Endometrium (tissue), 2 donors: Measurements from ENCODE around the gene CSF1R.
"Not testable (repeated sequence)": the region's sequence is repeated elsewhere in the genome, so short reads cannot be mapped to it uniquely, and the experiment has no call there.

Experiments
- FAIRE-seq: peaks from 2 replicates; lab custom pipeline; 2012; peaks lifted over from hg19 to GRCh38; lab: Jason Lieb, UNC
- donor health status: control.
- donor health status: control.

Gene CSF1R

DNA sequence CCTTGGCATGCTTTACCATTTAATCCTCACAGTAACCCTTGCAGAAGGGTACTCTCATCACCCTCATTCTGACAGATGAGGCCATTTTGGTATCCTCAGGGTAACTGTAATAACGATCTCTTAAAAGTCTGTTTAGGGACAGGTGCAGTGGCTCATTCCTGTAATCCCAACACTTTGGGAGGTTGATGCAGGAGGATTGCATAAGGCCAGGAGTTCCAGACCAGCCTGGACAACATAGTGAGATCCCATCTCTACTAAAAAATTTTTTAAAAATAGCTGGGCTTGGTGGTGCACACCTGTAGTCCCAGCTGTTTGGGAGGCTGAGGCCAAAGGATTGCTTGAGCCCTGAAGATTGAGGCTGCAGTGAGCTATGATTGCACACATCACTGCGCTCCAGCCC lies 31.8 kb downstream of the CSF1R start:
- FAIRE-seq = no peak

DNA sequence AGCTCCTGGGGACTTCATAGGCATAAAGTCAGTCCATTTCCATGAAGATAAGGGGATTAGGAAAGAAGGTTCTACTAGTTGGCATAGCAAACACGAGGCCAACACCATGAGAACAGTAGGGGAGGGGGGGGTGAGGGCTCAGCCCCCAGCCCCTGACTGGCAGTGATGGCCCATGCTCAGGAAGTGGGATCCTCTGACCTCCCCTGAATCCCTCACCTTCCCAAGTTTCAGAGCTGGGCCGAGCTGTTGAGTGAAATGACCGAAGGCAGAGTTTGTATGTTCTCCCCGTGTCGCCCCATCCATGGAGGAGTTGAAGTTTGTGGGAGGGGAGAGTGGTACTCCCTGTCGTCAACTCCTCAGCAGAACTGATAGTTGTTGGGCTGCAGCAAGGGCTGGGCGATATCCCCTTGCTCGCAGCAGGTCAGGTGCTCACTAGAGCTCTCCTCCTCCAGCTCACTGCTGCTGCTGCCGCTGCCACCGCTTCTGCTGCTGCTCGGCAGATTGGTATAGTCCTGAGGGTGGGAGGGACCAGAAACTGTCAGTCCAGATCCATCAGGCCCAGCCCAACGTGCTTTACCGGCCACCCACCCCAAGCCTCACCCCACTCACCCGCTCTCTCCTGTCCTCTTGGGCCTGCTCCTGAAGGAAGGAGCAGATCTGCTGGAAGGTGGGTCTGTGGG lies 32.5 kb downstream of the CSF1R start:
- no peak for FAIRE-seq

DNA sequence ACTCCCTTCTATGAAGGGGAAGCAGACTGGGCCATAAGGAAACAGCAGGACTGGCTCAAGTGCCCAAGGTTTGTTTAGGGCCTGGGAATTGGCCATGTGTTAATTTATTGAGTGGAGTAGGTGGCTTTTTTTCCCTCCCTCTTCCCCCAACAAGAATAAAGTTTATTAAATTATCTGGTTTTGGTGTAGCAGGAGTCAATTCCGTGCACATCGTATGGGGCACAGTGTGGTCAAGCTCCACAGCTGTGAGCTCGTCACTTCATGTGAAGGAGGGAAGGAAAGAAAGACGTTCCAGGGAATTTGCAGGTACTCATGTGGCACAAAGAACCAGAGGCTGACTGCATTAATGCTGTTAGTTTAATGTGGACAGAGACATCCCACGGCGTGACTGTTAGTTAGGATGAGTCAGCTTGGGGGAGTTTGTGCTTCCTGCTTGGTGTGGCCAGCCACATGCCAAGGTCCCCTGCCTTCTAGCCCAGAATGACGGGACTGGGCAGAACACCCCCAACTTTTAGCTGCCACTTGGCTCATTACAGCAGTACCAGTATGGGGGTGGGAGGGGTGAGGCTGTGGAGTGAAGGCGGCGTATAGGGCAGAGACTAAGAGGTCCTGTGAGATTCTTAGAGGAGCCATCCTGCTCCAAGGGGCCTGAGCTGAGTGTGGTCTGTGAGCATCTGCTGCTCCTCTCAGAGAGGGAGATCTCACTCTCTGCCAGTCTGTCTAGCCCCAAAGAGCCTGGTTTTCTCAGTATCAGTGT lies 33.2 kb downstream of the CSF1R start:
- FAIRE-seq = no peak

DNA sequence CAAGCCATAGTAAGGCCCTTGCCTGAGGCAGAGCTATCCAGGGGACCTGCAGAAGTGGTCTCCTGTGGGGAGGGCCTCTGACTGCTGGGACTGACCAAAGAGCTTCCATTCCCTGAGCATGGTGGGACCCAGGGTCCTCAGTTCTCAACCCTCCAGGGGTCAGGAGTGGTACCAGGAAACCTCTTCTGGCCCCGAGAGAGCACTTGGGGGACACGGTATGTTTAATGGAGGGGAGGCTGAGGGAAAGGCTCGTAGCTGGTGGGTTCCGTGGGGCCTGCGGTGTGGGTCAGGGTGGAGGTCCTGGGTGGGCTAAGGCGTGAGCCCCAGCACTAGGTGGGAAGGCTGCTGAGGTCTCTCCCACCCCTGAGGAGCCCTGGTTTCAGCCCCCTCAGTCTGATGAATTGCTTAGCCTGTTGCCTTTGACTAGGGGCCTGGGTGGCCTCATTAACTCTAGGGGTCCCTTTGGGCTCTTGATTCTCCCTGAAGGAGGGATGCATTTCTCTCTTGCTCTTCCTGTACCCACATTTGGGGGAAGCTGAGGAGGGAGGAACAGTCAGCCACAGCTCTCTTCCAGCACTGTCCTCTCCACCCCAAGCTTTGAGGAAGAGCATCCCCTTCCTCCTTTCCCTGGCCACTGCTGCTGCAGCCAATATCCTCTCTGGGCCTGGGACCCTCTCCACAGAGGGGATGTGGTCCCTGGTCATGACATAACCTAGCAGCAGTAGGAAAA lies 34.0 kb downstream of the CSF1R start:
- FAIRE-seq = no peak

DNA sequence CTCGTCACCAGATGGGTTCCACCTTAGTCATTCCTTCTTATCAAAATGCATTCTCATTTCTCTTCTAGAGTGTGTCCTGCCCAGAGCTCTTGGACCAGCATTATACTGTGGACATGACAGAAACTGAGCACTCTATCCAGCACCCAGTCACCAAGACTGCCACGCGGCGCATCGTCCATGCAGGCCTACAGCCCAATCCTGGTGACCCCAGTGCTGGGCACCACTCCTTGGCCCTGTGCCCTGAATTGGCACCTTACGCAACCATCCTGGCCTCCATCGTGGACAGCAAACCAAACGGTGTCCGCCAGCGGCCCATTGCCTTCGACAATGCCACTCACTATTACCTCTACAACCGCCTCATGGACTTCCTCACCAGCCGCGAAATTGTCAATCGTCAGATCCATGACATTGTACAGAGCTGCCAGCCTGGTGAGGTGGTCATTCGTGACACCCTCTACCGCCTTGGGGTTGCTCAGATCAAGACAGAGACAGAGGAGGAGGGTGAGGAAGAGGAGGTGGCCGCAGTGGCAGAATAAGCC lies 34.6 kb downstream of the CSF1R start:
- no peak for FAIRE-seq

DNA sequence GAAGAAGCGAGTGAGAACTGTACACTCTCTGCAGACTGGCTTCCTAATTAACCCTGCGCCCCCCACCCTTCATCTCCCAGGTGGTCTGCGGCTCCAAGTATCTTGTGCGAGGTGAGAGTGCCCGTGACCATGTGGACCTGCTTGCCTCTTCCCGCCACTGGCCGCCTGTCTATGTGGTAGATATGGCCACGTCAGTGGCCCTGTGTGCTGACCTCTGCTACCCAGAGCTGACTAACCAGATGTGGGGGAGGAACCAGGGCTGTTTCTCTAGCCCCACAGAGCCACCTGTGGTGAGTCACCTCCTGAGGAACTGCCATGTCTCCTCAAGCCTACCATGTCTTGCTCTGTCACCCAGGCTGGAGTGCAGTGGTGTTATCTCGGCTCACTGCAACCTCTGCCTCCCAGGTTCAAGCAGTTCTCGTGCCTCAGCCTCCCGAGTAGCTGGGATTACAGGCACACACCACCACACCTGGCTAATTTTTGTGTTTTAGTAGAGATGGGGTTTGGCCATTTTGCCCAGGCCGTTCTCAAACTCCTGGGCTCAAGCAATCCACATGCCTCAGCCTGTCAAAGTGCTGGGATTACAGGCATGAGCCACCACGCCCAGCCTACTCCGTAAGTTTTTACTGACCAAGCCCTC lies 36.1 kb downstream of the CSF1R start:
- FAIRE-seq = not testable (repeated sequence)

DNA sequence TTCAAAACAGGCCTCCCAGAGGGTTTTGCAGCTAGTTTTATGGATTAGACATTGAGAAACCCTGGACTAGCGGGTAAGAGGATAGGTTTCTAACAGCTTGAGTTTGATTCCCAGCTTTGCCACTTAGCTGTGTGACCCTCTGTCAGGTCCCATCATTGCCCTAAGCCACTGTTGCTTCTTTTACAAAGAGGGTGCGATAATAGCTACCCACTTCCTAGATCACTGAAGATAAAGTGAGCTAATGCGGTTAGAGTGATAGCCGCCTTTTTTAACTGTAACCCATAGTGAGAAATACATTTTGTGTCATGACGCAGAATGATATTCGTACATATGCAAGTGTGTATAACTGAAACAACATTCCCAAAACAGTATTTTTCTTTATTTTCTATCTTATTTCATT lies 40.3 kb downstream of the CSF1R start:
- FAIRE-seq = no peak

DNA sequence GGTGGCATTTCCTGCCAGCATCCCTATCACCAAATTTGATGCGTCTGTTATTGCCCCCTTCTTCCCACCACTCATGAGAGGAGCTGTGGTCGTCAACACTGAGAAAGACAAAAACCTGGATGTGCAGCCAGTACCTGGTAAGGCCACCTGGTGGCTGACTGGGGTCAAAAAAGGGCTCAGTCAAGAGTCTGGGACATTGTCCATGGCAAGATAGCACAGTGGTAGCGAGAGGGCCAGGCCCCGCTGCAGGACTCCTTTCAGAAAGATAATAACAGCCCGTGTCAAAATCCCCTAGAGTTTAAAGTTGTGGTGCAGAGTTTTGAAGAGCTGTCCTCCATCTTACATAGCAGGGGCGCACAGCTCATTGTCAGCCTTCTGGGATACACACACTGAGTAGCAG lies 40.8 kb downstream of the CSF1R start:
- no peak for FAIRE-seq

DNA sequence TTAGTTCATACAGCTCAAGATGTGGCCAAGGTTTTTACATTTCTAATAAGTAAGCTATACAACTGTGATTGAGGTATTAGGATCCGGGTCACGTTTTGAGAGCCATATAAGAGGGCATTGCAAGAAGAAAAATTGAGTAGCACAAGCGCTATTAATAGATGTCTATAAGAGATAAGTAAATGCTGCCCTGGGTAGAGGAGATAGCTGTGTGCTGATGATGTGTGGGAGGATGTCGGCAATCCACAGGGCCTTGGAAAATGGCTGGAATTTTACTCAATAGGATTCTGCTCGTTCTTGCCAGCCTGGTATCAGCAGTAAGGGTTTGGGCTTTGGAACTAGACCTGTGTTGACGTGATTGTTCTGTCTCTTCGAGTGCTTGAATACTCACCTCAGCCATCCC lies 41.6 kb downstream of the CSF1R start:
- FAIRE-seq = no peak

DNA sequence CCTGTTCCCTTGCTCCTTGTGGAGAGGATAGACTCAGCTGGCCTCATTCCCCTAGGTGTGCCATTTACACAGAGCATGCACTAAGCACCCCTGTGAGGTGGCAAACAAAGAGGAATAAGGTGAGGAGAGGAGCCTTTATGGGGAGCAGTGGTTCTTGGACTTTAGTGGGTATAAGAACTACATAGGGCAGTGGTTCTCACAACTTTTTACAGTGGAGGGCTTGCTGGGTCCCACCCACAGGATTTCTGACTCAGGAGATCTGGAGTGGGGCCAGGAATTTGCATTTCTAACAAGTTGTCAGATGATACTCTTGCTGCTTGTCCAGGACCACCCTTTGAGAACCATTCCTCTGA lies 42.0 kb downstream of the CSF1R start:
- FAIRE-seq = no peak

DNA sequence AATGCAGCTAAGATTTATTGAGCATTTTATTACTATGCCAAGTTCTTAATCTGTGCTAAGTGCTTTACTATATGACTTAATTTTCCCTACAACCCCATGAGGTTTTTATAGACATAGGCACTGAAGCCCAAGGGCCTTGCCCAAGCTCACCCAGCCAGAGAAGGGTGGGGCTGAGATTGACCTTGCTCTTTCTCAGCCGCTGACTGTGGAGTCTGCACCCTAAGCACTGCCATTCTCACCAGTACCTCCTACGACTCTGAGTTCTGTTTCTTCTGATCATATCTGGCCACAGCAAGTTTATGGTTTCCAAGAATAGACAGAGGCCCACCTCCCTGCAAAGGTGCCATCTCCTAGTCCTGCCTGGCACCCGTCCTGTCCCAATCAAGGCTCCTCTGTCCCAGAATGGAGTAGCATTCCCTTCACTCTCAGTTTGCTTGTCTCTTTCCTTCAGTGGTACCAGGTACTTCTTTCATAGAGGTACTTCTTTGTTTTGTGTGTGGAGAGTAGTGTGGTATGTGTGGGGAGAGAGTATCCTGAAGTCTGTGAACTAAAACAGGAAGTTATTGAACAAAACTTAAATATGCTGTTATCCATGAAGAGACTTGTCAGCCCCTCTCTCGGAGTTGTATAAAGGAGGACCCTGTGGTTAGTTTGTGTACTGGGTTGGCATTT lies 42.6 kb downstream of the CSF1R start:
- FAIRE-seq = no peak

DNA sequence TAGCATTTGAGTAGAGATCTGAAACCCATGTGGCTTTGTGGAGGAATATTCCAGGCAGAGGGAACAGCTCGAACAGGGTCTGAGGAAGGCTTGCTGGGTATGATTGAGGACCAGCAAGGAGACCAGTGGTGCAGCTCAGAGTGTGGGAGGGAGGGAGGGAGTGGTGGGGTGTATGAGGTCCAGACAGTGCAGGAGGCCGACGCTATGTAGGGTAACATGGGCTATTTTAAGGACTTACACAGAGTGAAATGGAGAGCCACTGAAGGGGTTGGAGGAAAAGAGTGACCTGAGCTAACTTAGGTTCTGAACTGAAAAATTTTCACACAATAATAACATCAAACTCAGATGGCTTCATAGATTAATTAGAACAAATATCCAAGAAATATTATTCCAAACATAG lies 43.9 kb downstream of the CSF1R start:
- no peak for FAIRE-seq

DNA sequence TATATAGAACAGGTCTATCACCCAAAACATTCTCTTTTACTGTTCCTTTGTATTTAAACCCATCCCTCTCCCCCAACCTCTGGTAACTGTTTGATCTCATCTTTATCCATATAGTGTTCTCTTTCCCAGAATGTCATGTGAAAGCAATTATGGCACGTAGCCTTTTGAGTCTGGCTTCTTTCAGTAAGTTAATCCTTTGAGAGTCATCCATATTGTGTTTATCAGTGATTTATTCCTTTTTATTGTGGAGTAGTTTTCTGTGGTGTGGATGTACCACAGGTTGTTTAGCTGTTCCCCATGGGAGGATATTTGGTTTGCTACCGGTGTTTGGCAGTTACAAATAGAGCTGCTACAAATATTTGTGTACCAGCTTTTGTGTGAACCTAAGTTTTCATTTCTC lies 47.8 kb downstream of the CSF1R start:
- no peak for FAIRE-seq

DNA sequence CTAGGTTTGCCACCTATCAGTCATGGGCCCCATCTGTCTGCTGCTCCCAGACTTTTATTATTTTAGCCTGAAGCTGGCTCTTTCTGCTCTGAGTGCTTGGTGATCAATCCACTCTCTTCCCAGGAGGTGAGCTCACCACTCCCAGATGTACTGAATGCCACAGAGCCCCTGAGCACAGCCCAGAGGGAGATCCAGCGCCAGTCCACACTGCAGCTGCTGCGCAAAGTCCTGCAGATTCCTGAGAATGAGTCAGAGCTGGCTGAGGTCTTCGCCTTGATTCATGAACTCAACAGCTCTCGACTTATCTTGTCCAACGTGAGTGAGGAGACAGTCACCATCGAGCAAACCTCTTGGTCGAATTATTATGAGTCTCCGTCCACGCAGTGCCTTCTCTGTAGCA lies 49.8 kb downstream of the CSF1R start:
- FAIRE-seq = no peak

DNA sequence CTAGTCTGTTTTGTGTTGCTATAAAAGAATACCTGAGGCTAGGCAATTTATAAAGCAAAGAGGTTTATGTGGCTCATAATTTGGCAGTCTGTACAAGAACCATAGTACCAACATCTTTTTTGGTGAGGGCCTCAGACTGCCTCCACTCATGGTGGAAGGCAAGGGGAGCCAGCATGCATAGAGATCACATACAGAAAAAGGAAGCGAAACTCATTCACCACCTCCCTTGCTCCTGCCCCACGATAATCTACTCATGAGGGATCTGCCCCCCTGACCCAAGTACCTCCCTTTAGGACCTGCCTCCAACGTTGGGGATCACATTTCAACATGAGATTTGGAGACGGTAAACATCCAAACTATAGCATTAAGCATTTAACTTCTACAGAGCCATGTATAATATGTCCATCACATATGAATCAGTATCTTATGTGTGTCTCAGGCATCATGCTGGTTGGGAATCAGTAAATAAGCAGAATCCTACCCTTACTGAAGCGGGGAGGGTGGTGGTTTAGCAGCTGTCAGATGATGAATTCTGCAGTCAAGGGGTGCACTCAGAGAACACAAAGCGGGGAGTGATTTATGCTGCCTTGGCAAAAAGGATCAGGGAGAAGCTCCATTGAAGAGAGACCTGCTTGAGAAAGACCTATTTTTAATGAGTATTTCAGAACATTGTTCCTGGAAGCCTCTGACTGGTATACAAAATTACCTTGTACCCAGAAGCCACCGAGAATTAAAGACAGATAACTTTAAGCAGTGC lies 51.0 kb downstream of the CSF1R start:
- no peak for FAIRE-seq

DNA sequence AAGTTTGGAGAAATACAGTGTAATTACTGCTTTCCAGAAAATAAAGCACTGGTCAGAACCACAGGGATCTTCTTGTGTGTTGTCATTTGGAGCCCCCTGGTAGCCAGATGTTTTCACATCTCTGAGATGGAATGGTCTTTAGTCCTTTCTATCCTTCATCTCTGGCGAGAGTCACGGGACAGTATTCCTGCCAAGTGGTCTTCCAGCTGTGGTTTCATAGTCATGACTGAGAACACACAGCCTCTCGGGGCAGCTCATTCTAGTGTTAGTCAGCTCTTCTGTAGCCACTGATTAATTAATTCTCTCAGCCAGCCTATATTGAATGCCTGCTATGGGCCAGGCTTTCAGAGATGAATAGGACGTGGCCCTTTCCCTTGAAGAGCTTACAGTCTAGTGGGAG lies 51.7 kb downstream of the CSF1R start:
- no peak for FAIRE-seq

DNA sequence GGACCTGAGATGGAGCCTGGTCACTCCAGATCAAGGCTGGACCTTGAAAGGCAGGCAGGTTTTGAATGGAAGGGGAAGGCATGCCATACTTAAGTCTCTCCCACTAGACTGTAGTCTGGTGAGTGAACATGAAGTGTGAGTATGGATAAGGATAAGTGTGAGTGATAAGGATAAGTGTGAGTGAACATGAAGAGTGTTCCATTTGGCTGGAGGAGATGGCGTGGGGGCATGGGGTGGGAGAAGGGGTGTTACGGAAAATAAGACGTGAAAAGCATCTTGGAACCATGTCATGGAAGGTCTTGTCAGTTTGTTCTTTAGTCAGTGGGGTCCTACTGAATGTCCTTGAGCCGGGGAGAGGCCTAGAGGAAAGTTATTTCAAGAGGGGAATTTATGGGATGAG lies 53.0 kb downstream of the CSF1R start:
- FAIRE-seq = no peak

DNA sequence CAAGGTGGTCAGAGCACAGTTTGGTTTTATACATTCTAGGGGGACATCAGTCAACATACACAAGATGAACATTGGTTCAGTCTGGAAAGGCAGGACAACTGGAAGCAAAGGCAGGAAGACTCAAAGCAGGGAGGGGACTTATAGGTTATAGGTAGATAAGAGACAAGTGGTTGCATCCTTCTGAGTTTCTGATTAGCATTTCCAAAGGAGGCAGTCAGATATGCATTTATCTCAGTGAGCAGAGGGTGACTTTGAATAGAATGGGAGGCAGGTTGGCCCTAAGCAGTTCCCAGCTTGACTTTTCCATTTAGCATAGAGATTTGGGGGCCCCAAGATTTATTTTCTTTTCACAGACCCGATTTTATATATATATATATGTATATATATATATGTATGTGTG lies 58.3 kb downstream of the CSF1R start:
- FAIRE-seq = not testable (repeated sequence)

DNA sequence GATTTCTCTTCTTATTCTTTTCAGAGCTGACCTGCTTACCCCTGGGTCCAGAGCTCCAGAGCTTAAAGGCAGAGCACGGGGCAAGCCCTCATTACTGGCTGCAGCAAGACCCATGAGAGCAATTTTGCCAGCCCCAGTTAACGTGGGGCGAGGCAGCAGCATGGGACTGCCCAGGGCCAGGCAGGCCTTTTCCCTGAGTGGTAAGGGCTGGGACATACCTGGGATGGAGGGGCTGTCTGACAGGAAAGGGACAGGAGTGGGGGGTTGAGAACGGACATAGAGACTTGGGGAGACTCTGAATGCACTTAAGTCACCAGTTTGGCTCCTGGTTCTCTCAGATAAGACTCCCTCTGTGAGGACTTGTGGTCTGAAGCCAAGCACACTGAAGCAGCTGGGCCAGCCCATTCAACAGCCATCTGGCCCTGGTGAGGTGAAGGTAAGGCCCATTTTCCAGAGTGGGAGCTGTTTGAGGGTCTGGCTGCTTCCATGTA lies 59.6 kb downstream of the CSF1R start:
- no peak for FAIRE-seq

DNA sequence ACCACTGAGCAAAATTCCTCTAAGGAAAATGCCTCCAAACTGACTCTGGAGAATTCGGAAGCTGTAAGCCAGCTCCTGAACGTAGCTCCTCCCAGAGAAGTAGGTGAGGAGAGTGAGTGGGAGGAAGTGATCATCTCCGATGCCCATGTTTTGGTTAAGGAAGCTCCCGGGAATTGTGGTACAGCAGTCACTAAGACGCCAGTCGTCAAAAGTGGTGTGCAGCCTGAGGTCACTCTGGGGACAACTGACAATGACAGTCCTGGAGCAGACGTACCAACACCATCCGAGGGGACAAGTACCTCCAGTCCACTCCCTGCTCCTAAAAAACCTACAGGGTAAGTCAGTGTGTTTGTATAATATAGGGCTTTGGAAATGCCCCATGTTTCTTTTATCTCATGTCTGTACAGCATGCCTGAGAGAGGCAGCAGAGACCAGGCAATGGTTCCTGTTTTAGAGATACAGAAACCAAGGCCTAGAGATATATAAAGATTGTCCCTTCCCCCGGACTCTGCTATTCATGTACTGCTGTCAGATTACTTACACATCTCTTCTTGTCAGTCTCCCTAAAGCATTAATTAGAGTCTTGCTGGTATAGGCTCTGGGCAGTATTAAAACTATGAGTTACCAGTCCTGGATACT lies 61.9 kb downstream of the CSF1R start:
- no peak for FAIRE-seq

DNA sequence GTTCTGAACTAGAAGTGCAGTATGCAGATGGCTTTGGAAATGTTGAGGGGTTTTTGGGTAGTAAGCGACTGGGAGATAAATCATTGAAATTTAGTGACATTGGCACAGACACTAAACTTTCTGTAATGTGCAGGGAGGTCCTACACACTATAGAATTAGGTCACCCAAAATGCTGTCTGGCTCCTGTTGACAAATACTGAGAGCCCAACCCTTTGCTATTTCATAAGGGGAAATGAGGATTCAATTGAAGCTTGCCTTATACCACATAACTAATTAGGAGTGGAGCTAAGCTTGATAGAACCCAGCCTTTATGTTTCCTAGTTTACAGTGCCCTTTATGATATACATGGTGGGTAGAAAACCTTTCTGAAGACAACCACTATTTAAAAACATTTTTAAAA lies 63.2 kb downstream of the CSF1R start:
- no peak for FAIRE-seq
